Measurements from ENCODE around the gene RCVRN. TPM values are rescaled to one million over a fixed set of nuclear protein-coding genes. Genes with fewer than 3 reads are reported as not detected.

The RCVRN gene
- total RNA-seq, 1 experiment from 2014 or later: not detected

DNA sequence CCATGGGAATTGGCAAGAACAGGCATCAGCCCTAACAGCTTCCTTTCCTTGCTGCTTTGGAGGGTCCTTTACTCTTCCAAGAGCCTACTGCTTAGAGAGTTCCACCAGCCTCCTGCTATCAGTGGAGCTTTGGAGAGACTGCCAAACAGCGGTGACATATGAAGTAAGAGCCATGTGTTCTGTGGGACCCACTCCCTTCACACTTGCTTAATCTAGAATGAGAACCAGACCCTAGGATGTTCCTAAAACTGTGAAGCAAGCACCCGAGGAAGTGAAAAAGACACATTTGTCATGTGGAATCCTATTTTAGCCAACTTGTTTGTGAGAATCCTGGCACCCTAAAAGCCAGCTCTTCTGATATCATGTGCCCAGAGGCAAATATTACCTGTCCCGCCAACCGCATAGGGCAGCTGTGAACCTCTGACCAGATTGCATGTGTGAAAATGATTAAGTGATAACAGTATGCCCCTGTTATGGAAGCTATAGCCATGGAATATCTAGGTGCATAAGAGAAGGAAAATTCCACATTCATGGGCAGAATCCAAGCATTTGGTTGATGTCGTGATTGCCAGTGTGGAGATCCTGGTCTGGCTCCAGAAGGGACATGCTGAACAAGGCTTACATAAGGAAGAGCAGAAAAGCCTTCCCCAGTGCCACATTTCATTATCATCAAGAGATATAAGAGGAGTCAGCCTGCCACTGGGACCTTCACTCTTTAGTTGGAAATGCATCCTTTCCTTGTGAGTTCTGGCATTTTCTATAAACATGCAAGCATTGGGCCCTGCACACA lies 18.7 kb downstream of the RCVRN start:
- no TSS peak for BruUV-seq (replicated peaks)
- intact Hi-C loops (cut with micrococcal nuclease; ENCODE audit: unreplicated experiment): no loop called here

GRCh38 chr17:9883451-9883850 lies 21.6 kb downstream of the RCVRN start:
- H3K27me3 ChIP-seq (ENCODE audit: control insufficient read depth, insufficient read depth, low read length): no peaks in the 10 kb centered on the region; the same call in 1 of the 2 replicates
- CTCF ChIA-PET: no interaction called here
- H3K4me1 ChIP-seq (ENCODE audit: control insufficient read depth, insufficient read depth, low read length): no peaks in the 10 kb centered on the region
- POLR2A ChIA-PET: no interaction called here
- DNase-seq (ENCODE audit: low read depth, low spot score) (no peak), ATAC-seq (no peak)
- TF ChIP-seq, protein P1, sequence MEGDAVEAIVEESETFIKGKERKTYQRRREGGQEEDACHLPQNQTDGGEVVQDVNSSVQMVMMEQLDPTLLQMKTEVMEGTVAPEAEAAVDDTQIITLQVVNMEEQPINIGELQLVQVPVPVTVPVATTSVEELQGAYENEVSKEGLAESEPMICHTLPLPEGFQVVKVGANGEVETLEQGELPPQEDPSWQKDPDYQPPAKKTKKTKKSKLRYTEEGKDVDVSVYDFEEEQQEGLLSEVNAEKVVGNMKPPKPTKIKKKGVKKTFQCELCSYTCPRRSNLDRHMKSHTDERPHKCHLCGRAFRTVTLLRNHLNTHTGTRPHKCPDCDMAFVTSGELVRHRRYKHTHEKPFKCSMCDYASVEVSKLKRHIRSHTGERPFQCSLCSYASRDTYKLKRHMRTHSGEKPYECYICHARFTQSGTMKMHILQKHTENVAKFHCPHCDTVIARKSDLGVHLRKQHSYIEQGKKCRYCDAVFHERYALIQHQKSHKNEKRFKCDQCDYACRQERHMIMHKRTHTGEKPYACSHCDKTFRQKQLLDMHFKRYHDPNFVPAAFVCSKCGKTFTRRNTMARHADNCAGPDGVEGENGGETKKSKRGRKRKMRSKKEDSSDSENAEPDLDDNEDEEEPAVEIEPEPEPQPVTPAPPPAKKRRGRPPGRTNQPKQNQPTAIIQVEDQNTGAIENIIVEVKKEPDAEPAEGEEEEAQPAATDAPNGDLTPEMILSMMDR (IDR thresholded peaks at IDR 0.05): no peak
- TF ChIP-seq SIN3A (IDR thresholded peaks at IDR 0.05; ENCODE audit: borderline replicate concordance, insufficient read depth, low read depth, low read length) (no peak), TCF7L2 (IDR thresholded peaks at IDR 0.05; ENCODE audit: low read depth, low read length) (no peak), POLR2AphosphoS5 (IDR thresholded peaks at IDR 0.05; ENCODE audit: low read depth, low read length) (no peak), REST (IDR thresholded peaks at IDR 0.05; ENCODE audit: insufficient read depth in 1 of 2, low read depth in 2 of 2, low read length in 1 of 2) (no peak)
- no peak overlapping the region for H3K4me3 ChIP-seq (ENCODE audit: low read depth in 2 of 2, low read length in 2 of 2)
- intact Hi-C loops (cut with micrococcal nuclease; ENCODE audit: unreplicated experiment): no loop called here
- in situ Hi-C loops (cut with HindIII; ENCODE audit: low pct_unique_long_range_greater_than_20kb, low sequenced_read_pairs): no loop called here
- BruUV-seq (replicated peaks): no TSS peak
- no peak overlapping the region for H3K27ac ChIP-seq (ENCODE audit: low read length)
- H3K36me3 ChIP-seq (ENCODE audit: control insufficient read depth, insufficient read depth, low read length): no peaks in the 10 kb centered on the region
- H3K9me3 ChIP-seq (ENCODE audit: control insufficient read depth, insufficient read depth, low read depth, low read length): peaks cover 9% of the 10 kb centered on the region; the same call in 1 of the 2 replicates

More for the DNA sequence above, 18.7 kb downstream of the RCVRN start:
- no peaks in the 10 kb centered on the region; the same call in 1 of the 2 replicates for H3K27me3 ChIP-seq (ENCODE audit: control insufficient read depth, insufficient read depth, low read length)
- ATAC-seq: no peak
- no peak for TF ChIP-seq SIN3A (IDR thresholded peaks at IDR 0.05; ENCODE audit: borderline replicate concordance, insufficient read depth, low read depth, low read length)
- TF ChIP-seq TCF7L2 (IDR thresholded peaks at IDR 0.05; ENCODE audit: low read depth, low read length): no peak
- TF ChIP-seq, protein P1 (IDR thresholded peaks at IDR 0.05): no peak
- no peak for TF ChIP-seq REST (IDR thresholded peaks at IDR 0.05; ENCODE audit: insufficient read depth in 1 of 2, low read depth in 2 of 2, low read length in 1 of 2)
- TF ChIP-seq POLR2AphosphoS5 (IDR thresholded peaks at IDR 0.05; ENCODE audit: low read depth, low read length): no peak
- no peak overlapping the region for H3K4me3 ChIP-seq (ENCODE audit: low read depth in 2 of 2, low read length in 2 of 2)
- POLR2A ChIA-PET: interaction anchor here (0.5 kb wide), 1 partner anchor 87 kb away, joined by 5 read pairs; no protein-coding TSS in a partner anchor
- in situ Hi-C loops (cut with HindIII; ENCODE audit: low pct_unique_long_range_greater_than_20kb, low sequenced_read_pairs): no loop called here
- H3K9me3 ChIP-seq (ENCODE audit: control insufficient read depth, insufficient read depth, low read depth, low read length): peaks cover 9% of the 10 kb centered on the region; the same call in 1 of the 2 replicates
- H3K27ac ChIP-seq (ENCODE audit: low read length): no peak overlapping the region
- CTCF ChIA-PET: no interaction called here
- no peaks in the 10 kb centered on the region for H3K4me1 ChIP-seq (ENCODE audit: control insufficient read depth, insufficient read depth, low read length)
- no peaks in the 10 kb centered on the region for H3K36me3 ChIP-seq (ENCODE audit: control insufficient read depth, insufficient read depth, low read length)
- DNase-seq (ENCODE audit: low read depth, low spot score): no peak

Data from Panc1 (cell line).